HG03025 (cell line): Measurements from ENCODE around the gene PLA2G2D.

ENCODE experiments used
- ATAC-seq: cut with Tn5 transposase; IDR thresholded peaks from one replicate; pipeline ENCODE4 v1.9.1; 2021; ENCODE audit warnings: mild to moderate bottlenecking, moderate library complexity; ENCODE audit not compliant: unreplicated experiment, low FRiP score

The PLA2G2D gene

DNA sequence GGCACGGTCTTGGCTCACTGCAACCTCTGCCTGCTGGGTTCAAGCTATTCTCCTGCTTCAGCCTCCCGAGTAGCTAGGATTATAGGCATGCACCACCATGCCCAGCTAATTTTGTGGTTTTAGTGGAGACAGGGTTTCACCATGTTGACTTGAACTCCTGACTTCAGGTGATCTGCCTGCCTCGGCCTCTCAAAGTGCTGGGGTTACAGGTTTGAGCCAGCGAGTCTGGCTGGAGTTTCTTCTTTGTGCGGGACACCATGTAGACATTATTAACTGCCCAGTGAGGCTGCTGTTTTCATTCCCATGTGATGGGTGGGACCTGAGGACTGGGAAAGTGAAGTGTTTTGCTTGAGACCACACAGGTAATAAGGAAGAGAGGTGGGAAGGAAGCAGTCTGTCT lies 26.0 kb downstream of the PLA2G2D start:
- no peak for ATAC-seq

DNA sequence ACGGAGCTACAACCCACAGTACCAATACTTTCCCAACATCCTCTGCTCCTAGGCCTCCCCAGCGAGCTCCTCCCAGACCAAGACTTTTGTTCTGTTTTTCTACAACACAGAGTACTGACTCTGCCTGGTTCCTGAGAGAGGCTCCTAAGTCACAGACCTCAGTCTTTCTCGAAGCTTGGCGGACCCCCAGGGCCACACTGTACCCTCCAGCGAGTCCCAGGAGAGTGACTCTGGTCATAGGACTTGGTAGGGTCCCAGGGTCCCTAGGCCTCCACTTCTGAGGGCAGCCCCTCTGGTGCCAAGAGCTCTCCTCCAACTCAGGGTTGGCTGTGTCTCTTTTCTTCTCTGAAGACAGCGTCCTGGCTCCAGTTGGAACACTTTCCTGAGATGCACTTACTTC lies 28.7 kb downstream of the PLA2G2D start:
- no peak for ATAC-seq

DNA sequence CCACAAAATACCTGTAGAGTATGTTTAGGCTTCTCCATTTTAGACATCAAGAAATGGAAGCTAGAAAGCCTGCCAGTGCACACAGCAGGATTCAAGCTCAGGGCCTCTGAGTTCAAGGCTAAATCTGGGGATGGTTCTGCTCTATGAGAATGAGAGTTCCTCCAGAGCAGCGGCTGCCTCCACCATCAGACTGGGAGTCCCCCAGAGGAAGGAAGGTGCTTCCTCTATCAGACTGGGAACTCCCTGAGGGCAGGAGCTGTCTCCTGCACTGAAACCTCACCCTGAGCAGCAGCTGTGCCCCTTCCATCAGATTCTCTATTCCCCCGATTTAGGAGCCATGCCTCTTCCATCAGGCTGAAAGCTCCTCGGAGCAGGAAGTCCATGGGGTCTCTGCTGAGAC lies 29.2 kb downstream of the PLA2G2D start:
- ATAC-seq = no peak

DNA sequence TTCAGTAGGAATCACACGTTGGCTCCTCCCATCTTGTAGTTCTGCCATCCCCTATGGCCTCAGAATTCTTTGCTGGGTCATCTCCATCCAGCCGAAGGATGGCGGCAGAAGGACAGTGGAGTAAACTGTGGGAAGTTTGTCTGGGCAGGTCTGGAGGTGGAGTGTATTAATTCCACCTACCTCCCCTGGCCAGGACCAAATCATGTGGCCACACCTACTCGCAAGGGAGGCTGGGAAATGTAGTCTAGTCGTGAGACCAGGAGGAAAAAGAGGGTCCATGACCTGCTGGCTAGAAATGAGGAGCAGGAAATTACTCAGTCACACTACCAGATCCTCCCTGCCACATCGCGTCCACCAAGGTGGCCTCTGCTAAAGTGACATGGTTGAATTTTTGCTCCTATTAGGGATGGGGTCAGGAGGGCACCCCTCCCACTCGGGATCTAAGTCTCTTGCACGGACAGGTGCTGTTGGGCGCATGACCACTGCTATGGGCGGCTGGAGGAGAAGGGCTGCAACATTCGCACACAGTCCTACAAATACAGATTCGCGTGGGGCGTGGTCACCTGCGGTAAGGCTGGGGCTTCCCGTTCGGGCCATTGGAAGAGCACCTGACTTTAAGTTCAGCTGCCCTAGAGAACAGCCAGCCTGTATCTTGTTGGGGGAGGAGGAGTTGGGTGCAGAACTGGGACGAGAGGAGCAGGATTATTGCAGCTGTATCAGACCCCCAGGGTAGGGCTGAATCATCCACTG lies 29.8 kb downstream of the PLA2G2D start:
- no peak for ATAC-seq

DNA sequence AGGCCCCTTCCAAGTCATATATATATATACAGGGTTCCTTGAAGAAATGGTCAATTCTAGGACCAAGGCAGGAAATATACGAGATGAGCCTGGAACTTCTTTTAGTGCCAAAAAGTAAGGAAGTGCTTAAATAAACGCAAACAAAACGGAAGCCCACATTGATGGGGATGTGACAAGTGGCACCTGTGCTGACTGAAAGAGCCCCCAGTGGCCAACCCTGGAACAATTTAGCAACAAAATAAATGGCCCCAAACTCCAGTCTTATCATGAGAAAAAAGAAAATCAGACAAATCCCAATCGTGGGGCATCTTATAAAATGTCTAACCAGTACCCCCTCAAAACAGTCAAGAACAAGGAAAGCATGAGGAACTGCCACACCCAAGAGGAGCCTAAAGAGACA lies 31.7 kb downstream of the PLA2G2D start:
- ATAC-seq = no peak

DNA sequence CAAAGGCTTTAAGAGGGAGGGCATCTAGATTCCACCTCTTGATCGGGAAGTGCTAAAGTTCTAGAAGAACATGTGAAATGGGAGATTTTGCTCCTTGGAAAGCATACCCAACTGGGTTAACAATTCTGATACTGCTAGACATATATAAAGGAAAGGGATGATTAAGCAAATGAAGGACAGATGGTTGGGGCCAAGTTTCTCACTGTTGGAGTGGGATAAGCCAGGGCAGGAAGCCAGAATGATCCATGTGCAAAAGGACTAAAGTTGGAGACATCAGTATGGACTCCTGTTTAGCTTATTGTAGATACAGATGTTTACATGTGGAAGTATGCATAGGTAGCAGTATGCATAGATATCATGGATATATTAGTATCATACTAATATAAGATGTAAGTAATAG lies 32.5 kb downstream of the PLA2G2D start:
- ATAC-seq = no peak

DNA sequence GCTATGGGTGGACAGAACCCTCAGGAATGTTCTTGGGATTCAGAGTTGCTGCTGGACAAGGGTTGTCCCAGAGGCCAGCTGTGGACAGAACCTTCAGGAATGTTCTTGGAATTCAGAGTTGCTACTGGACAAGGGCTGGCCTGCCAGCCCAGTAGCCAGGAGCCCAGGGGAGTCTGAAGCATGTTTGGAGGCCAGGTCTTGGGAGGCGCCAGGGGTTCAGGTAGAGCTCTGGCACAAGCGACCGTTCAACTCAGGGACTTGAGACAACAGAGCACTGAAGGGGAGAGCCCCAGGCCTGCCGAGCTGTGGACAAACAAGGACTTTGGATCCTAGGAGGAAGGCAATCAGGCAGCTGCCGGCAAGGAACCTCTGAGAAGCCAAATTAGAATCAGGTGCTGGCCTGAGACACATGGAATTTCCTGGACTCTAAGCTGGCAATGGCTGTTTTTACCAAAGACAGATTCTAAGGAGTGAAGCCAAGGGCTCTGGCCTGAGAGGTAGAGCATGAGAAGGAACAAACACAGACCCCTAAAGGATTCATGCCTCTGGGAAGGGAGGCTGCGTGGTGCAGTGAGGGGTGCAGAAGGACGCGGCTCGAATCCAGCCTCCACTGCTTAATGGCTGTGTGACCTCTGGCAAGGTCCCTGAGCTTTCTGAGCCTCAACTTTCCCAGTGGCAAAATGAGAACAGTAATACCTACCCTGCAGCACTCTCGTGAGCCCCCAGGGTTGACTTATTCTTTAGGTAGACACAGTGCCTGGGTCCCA lies 36.0 kb downstream of the PLA2G2D start:
- no peak for ATAC-seq

DNA sequence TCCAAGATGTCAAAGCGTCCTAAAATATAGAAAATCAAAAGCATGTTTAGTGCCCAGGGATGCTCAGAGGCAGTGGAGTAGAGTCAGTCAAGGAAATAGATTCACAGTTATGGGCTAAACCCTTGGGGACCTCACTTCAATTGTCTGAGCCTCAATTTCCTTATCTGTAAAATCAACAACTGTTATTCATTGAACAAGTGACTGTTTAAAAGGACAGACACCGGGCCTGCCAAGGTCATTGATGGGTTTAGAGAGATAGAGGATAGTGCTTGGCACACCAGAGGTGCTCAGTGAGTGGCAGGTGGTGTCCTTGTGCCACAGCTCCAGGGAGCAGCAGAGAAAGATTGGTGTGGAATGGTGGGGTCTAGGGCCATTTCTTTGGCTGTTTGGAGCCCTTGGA lies 36.6 kb downstream of the PLA2G2D start:
- no peak for ATAC-seq

DNA sequence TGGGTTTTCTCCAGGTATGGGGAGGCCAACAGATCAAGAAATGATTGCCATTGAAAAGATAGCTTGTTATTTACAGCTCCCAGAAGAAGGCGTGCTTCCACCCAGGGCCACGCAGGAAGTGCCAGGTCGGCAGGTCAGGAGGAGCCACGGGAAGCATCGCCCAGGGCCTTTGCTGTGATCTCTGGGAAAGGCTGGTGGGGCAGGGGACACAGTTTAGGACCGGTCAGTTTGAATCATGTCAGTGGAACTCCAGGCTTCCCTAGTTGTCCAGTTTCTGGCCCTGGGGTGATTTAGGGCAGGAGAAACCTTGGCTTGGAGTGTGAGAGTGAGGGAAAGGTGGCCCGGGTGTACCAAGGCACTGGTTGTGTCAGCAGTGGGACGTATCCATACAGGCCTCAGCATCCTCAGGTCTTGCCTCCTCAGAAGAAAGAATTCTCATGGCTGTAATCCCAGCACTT lies 38.0 kb downstream of the PLA2G2D start:
- ATAC-seq = no peak

DNA sequence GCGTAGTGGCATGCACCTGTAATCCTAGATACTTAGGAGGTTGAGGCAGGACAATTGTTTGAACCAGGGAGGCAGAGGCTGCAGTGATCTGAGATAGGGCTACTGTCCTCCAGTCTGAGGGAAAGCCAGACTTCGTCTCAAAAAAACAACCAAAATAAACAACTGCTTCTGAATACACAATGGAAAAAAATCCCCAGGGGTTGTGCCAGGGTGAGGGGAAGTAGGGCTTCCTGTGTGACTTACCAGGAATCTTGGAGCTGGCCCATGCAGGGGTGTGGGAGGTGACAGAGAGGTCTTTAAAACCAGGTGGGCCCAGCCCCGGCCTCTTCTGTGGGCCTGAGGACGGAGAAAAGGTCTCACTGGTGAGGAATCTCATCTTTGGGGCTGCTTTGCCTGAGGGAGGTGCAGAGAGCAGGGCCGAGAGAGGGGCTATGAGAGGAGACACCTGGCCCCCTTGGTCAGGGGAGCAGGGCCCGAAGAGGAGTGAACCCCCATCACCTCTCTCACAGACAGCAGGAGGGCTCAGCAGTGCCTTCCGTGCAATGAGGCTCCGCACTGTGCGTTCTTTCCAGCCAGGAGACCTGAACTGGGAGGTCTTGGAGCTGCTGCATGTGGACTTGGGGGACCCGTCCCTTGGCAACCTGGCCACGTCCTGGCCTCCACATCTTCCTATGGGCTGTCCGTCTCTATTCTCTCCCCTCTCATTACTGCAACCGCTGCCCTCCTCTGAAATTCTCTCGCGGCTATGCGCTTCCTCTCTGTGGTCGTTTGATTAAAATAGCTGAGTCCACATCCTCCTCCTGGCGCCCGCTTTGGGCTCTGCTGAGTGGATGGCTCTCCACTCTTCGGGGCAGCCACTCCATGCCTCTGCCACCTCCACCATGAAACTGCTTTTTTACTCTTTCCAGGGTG lies 38.6 kb downstream of the PLA2G2D start:
- ATAC-seq = no peak

DNA sequence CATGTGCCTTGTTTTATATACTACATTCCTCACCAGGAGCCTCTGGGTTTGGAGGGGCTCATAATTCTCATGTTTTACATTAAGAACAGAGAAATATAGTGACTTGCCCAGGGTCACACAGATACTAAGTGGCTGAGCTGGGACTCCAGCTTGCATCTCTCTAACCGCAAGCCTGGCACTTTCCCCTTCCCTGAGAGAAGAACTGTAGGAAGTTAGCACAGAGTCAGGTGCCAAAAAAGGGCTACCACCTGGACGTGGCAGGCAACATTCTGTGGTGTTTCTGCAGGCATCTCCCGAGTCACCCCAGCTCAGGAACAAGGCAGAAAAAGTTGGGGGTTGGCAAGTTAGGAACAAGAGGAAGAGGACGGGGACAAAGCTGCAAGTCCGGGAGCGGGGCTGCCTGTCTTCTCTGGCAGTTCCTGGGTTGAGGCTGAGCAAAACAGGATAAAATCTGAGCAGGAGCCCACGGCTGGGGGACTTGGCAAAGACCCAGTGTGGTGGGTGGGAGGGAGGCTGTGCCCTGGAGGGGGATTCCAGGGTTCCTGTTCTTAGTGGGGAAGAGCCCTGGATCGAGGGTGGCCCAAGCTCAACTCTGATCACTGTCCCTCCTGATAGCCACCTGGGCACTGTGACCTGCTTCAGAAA lies 39.6 kb downstream of the PLA2G2D start:
- no peak for ATAC-seq

DNA sequence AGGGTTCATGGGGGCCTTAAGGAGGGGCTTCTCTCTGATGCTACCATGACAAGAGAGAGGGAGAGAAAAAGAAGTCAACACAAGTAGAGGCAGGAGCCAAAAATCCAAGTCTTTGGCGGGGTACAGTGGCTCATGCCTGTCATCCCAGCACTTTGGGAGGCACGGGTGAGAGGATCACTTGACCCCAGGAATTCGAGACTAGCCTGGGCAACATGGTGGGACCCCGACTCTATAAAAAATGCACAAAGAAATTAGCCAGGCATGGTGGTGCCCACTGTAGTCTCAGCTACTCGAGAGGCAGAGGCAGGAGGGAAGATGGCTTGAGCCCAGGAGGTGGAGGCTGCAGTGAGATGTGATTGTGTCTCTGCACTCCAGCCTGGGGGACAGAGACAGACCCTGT lies 40.6 kb downstream of the PLA2G2D start:
- ATAC-seq = no peak

DNA sequence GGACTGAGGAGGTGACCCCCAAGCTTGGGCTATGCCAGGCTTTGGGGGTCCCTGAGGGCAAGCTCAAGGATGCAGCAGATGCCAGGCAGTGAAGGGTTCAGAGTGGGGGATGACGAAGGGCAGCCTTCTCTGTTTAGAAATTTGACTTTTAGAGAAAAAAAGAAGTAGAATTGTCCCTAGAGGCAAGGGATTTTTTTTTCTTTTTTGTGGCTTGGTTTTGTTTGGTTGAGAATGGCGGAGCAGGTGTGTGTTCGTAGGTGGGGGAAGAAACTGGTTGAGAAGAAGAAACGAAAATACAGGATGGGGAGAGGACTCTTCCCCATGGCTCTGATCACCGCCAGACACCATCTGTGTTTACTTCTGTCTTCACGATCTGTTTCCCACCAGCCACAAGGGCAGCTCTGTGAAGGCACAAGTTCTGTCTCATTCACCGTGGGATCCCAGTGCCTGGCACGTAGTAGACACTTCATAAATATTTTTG lies 41.1 kb downstream of the PLA2G2D start:
- no peak for ATAC-seq

DNA sequence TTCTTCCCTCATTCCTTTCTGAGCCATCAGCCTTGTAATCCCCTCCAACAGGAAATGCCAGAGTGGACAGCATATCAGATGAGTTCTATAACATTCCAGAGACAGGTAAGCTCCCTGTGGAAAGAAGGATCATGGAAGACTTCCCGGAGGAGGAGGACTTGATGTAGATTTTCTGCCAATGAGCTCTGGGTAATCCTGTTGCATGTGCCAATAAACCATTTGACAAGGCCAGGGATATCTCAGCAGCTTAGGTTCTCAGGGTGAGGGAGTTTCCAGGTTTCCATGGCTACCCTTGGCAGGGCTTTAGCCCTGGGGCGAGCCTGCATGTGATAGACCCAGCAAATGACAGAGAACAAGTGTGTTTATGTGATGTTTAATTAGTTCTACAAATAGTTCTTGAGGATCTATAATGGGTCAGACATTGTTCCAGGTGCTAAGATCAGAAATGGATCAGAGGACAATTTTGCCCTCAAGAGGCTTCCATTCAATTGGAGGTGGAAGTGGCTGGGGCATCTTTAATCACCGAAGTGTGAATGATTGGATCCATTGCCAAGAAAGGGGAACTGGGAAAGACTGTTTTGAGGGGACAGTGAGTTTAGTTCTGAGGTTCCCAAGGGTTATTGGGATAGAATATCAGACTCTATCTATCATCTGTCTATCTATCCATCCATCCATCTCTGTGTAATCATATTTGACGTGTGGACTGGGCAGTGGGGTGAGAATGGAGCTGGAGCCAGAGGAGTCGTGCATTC lies 42.5 kb downstream of the PLA2G2D start:
- ATAC-seq = no peak

DNA sequence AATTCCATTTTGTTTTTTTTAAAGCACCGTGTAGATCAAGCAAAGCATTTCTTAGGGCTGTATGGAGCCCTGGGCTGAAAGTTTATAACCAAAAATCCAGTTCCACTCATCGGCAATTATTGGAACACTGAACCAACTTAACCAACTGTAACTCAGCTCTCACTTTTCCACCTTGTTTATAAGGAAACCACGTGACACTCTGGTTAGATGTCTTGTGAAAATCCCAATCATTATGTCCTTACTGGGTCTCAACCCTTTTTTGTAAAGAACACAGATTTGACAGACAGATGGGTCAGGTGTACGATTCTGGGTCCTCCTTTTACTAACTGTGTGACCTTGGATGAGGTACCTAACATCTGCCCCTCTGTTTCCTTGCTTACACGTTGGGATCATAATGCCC lies 43.1 kb downstream of the PLA2G2D start:
- no peak for ATAC-seq

DNA sequence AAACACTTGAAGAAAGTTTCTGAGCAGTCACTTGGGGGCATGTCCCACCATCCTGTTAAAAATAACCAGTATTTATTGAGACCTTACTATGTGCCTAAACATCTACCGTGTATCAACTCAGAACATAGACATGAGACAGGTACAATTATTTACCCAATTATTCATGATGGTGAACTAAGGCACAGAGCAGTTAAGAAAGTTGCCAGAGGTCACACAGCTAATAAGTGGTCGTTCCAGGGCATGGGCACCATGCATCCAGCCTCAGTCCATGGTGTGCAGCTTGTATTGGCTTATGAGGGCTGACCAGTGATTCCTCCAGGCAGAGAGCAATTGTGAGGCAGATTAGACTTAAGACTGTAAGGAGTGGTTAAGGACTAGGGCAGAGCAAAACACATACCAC lies 44.0 kb downstream of the PLA2G2D start:
- no peak for ATAC-seq

DNA sequence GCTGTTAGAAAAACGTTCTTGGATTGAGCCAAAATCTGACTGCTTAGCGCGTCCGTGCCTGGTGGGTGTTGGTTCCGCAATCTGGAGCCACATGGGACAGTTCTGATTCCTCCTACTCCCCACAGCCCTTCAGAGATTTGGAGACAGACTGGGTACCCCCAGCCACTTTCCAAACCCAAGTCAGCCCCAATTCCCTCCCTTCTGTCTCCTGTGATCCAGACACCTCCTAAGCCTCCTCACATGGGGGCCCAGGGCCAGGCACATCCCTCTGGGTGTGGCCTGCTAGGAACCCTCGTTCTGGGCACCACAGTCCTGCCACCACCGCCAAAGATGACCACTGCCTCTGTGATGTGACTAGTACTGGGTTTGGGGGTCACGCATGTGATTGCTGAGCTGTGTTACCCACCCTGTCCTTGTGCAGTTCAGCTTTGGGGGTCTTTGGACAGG lies 44.6 kb downstream of the PLA2G2D start:
- ATAC-seq = no peak

DNA sequence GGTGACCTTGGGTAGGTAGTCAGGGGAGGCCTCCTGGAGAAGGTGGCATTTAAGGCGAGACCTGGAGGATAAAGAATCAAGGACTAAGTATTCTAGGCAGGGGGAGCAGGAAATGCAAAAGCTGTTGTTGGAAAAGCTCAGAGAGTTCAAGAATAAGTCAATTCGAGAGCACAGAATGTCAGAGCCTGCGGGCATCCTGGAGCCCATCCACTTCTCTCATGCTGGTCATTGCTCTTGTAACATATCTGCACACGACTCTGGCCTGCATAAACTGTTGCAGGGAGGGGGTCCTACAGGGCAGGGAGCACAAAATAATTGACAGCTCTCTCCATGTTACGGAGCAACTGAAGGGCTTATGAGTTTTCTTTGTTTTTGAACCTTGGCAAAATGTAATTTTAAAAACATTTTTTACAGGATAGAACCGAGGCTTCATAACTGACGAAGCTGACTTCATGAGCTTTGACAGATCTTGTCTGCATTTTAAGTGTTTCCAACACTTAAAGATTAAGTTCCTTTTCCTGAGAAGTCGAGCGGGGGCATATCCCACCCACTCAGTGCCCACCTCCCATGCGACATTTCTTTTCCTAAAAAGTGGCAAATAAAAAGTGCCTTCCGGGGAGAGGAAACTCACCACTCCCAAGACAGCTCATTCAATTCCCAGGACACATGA lies 45.1 kb downstream of the PLA2G2D start:
- ATAC-seq = no peak

DNA sequence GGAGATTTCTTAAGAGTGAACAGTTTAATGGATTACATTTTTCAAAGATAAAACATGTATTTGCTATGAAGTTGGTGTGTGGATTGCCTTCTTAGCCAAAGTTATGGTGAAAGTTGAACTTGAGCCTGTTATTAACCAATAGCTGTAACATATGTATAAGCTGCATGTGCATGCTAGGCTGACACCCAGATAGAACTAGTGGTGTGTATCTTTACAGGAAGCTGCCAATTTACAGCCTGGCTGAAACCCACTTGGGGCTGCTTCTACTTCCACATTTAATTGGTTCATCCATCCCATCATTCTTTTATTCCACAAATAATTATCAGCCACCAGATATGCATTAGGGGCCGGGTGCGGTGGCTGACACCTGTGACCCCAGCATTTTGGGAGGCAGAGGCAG lies 46.1 kb downstream of the PLA2G2D start:
- ATAC-seq = no peak
